Spleen (tissue), 7 donors: ENCODE measurements around the gene SLC49A4.

Experiments used
- POLR2A ChIP-seq, 3 donors: fragments of 450-650 bp; IDR thresholded peaks; one replicate each; pipeline ENCODE4 v1.5.1; 2017; ENCODE audit warnings: antibody characterized with exemption in 3 of 3, mild to moderate bottlenecking in 1 of 3
- POLR2AphosphoS5 ChIP-seq, 3 donors: sonication (generic); formaldehyde crosslinking; IDR thresholded peaks; one replicate each; pipeline ENCODE4 v1.5.1; 2017; ENCODE audit warnings: antibody characterized with exemption in 3 of 3
- TF ChIP-seq, protein P1 (sequence below), 11 experiments: fragments of 200-600 bp in 7 of 11; fragments of 450-650 bp in 4 of 11; sonication (generic) in 4 of 11; IDR thresholded peaks in 8 of 11; conservative IDR thresholded peaks in 3 of 11; 1 replicate in 7 of 11; 2 replicates in 4 of 11; pipeline versions ENCODE4 v1.4.0 to v1.8.0; 2016 to 2021; ENCODE audit warnings: antibody characterized with exemption in 11 of 11, inconsistent platforms in 4 of 11, mild to moderate bottlenecking in 1 of 11
- donor health status: DM: no; HTN: no; CAD: no; lungs with moderate emphysema.
- donor health status: DM: no; HTN: no; CAD: no.
- donor health status: DM: no; HTN: no; CAD: no.

GRCh38 chr3:122859021-122859805 is 64.3 kb downstream of the SLC49A4 start:
- TF ChIP-seq, protein P1, sequence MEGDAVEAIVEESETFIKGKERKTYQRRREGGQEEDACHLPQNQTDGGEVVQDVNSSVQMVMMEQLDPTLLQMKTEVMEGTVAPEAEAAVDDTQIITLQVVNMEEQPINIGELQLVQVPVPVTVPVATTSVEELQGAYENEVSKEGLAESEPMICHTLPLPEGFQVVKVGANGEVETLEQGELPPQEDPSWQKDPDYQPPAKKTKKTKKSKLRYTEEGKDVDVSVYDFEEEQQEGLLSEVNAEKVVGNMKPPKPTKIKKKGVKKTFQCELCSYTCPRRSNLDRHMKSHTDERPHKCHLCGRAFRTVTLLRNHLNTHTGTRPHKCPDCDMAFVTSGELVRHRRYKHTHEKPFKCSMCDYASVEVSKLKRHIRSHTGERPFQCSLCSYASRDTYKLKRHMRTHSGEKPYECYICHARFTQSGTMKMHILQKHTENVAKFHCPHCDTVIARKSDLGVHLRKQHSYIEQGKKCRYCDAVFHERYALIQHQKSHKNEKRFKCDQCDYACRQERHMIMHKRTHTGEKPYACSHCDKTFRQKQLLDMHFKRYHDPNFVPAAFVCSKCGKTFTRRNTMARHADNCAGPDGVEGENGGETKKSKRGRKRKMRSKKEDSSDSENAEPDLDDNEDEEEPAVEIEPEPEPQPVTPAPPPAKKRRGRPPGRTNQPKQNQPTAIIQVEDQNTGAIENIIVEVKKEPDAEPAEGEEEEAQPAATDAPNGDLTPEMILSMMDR (IDR thresholded peaks at IDR 0.05 in 8 of 11, conservative IDR thresholded peaks at IDR 0.05 in 3 of 11): no peak
- TF ChIP-seq POLR2AphosphoS5 (IDR thresholded peaks at IDR 0.05): no peak
- no peak for TF ChIP-seq POLR2A (IDR thresholded peaks at IDR 0.05)
